Left hindlimb (tissue), 1 donor: Measurements from ENCODE around the gene TYMP.
A peak's percentile ranks its signal among the peaks of the same experiment; 100 is the strongest.

Experiments
- DNase-seq: peaks from one replicate; pipeline ENCODE4 v3.0.0-alpha.2; 2018

The TYMP gene

GRCh38 chr22:50529897-50530579, at the start of gene TYMP:
Gene TYMP (minus strand): TSS chr22:50530012. CDS start chr22:50529709, 303 bp downstream.
- DNase-seq = peak; percentile 80

- no peak for DNase-seq
These were observed 49.0 kb upstream of the TYMP start for GRCh38 chr22:50578776-50579310.

GRCh38 chr22:50577987-50578775, 48.4 kb upstream of the TYMP start, which contains the start of gene CPT1B:
Gene CPT1B (minus strand): TSS chr22:50578427. CDS start chr22:50577915, 512 bp downstream.
- no peak for DNase-seq

GRCh38 chr22:50577697-50577986, 47.8 kb upstream of the TYMP start:
- no peak for DNase-seq

- DNase-seq = no peak
These were observed 47.2 kb upstream of the TYMP start for GRCh38 chr22:50576806-50577696.

GRCh38 chr22:50576070-50576469, 46.3 kb upstream of the TYMP start:
- DNase-seq = no peak

- no peak for DNase-seq
These were observed 45.7 kb upstream of the TYMP start for GRCh38 chr22:50575426-50575941.

GRCh38 chr22:50574383-50574755, 44.6 kb upstream of the TYMP start:
- no peak for DNase-seq

GRCh38 chr22:50573491-50574382, 43.9 kb upstream of the TYMP start:
- DNase-seq = no peak

GRCh38 chr22:50572965-50573364, 43.2 kb upstream of the TYMP start:
- DNase-seq = no peak

GRCh38 chr22:50571264-50572175, 41.7 kb upstream of the TYMP start:
- DNase-seq = no peak

- no peak for DNase-seq
These were observed 41.0 kb upstream of the TYMP start for GRCh38 chr22:50570861-50571260.

- DNase-seq = no peak
These were observed 40.2 kb upstream of the TYMP start for GRCh38 chr22:50569896-50570535.

GRCh38 chr22:50569041-50569459, 39.2 kb upstream of the TYMP start:
- DNase-seq = no peak

- no peak for DNase-seq
These were observed 38.8 kb upstream of the TYMP start for GRCh38 chr22:50568626-50569025.

GRCh38 chr22:50567721-50568252, 38.0 kb upstream of the TYMP start:
- no peak for DNase-seq

- DNase-seq = no peak
These were observed 34.5 kb upstream of the TYMP start for GRCh38 chr22:50564289-50564688.

- no peak for DNase-seq
These were observed 33.8 kb upstream of the TYMP start for GRCh38 chr22:50563413-50564160.
